Stimulated activated CD4-positive, alpha-beta T cell treated with anti-CD3 and anti-CD28 coated beads, TNF-alpha, amount 100 ng/mL, for 4 hours (primary cell): ENCODE measurements around the gene TEX51.

Source experiments
- DNase-seq, 3 experiments: peaks; one replicate each; pipeline ENCODE4 v3.0.0-alpha.2; 2020; ENCODE audit warnings: low read depth in 3 of 3

The TEX51 gene

DNA sequence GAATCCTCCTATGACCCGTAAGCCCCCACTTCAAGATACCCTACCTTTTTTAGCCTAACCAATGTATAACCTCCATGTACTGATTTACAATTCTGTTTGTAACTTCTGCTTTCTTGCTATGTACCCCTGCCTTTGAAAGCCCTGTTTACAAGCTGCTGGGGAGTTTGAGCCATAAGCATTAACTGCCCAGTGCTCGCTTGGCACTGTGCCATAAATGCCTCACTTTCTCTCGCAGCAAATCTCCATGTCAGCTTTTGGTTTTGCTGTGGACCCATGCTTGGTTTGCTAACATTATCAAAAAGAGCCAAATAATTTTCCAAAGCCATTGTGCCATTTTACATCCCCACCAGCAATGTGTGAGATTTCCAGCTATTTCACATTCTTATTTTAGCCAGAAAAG, 51.8 kb downstream of the TEX51 start:
- DNase-seq: no peak
